Activated CD4-positive, CD25-positive, alpha-beta regulatory T cell treated with anti-CD3 and anti-CD28 coated beads, Interleukin-2, amount 50 U/mL, for 24 hours (primary cell): ENCODE results near the gene CITED4.
"Not testable (repeated sequence)": the region's sequence is repeated elsewhere in the genome, so short reads cannot be mapped to it uniquely, and the experiment has no call there.

Experiments
- ATAC-seq, 2 donors: fragments of 150-1000 bp; cut with Tn5 transposase; one replicate each; pipeline ENCODE4 v1.10.0; 2021; ENCODE audit warnings: mild to moderate bottlenecking in 1 of 2, moderate library complexity in 1 of 2

Gene CITED4

DNA sequence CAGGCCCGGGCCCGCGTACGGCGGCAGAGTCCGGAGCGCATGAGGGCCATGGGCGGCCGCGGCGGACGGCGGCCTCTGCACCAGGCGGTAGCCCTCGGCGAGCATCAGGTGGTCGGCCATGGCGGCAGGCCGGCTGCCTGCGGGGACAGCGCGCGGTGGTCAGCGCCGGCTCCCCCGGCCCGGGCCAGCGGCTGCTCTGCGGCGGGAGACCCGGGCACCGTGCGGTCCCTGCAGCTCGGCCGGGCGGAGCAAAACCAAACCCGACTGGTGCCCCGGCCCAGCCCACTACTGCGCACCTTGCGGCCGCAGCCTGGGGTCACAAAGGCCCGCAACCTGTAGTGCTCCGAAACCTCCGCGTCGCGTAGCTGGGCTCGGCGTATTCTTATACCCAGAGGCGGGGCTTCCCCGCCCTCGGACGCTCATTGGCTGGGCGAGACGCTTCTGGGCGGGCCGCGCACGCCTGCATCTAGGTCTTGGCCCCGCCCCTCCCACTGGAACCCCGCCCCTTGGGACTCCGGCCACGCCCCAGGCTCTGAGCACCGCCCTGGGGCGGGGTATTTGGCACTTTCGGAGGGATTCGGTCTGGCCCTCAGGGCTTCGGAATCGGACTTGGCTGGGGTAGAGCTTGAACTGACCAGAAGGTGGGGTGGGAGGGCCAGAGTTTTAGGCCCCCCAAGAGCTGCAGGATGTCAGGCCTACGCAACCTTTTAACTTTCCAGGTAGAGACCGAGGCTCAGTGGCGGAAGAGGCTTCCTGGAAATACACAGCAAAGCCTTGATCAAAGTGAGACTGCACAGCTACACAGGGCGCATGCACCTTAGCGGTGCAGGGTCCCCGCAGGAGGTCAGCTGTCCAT is at the start of gene CITED4:
Gene CITED4, minus strand, starts transcription at position 356 of the 856 bp plus-strand sequence. Its CDS starts 236 bp downstream, at position 120.
- peak; percentile 94 to 98 for ATAC-seq

- ATAC-seq = no peak
These were observed 48.9 kb upstream of the CITED4 start for GRCh38 chr1:40911105-40911504.

GRCh38 chr1:40909281-40909680 is 47.1 kb upstream of the CITED4 start:
- no peak for ATAC-seq

DNA sequence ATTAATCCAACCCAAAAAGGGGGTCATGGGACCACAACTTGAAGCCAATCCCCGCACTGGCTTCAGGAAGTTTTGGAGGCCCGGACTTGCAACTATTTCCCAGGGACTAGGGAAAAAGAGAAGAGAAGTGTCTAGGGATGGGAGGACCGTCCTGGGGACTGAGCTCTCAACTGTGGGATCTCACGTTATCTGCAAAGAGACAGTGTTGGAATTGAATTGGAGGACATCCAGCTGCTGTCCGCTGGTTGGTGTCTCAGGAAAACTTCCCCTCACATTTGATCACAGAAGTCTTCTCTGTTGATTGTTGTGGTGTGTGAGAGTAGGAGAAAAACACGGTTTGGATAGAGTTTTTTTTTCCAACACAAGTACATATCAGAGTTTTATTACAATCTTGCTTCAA is 46.2 kb upstream of the CITED4 start:
- no peak for ATAC-seq

DNA sequence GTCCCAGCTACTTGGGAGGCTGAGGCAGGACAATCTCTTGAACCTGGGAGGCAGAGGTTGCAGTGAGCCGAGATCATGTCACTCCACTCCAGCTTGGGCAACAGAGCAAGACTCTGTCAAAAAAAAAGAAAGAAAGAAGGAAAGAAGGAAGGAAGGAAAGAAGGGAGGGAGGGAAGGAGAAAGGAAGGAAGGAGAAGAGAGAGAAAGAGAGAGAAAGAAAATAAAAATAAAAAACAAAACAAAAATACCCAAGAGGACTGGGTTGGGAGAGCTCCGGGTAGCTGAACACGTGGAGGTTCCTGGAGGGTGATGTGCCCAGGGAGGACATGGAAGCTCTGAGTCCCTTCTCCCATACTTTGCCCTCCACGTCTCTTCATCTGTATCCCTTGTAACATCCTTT is 45.7 kb upstream of the CITED4 start:
- ATAC-seq = no peak

GRCh38 chr1:40906781-40907400 is 44.7 kb upstream of the CITED4 start:
- ATAC-seq = no peak

GRCh38 chr1:40905061-40905460 is 42.9 kb upstream of the CITED4 start:
- ATAC-seq = no peak

DNA sequence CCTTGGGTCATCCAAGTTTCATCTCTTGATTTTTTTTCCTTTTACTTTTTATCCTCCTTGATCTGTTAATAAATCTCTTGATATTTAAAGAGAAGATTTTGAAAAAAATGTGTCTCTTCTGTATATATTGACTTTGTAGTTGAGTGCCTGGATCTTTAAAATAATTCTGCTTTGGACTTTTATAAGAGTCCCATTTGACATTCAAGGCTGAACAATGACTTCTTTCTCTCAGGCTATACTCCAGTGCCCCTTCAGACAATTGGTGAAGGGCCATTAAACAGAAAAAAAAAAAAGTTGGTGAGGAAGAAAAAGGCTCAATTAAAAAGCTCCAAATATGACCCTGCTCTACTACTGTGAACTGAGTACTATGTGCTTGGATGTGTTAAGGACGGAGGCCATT is 40.9 kb upstream of the CITED4 start:
- no peak for ATAC-seq

- ATAC-seq = no peak
These were observed 40.0 kb upstream of the CITED4 start for GRCh38 chr1:40901886-40902852.

DNA sequence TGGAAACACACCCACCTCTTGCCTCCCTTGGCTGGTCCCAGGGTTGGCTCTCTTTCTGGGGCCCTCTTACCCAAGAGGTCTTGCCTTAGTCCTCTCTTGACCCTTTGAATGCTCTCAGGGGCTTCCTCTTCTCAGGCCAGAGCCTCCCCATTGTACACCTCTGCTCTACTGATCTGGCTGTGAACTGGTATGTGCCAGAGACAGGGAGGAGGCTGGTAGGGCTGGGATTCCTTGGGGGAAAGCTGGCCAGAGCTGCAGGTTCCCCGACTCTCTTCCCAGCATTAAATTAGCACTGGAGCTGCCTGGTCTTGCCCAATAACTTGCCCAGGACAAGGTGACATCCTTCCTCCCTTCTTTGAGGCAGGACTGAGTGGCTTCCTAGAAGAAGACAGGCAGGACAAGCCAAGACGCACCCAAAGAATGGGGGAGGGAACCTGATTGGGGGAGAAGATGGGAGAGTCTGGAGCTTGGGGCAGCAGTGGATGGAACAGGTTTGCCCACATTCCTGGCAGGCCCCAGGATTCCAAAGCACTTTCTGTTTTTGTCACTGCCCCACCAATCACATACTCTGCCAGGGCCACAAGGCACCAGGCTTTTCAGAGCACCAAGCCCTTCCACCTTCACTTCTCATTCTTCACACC is 37.2 kb upstream of the CITED4 start:
- ATAC-seq = no peak

DNA sequence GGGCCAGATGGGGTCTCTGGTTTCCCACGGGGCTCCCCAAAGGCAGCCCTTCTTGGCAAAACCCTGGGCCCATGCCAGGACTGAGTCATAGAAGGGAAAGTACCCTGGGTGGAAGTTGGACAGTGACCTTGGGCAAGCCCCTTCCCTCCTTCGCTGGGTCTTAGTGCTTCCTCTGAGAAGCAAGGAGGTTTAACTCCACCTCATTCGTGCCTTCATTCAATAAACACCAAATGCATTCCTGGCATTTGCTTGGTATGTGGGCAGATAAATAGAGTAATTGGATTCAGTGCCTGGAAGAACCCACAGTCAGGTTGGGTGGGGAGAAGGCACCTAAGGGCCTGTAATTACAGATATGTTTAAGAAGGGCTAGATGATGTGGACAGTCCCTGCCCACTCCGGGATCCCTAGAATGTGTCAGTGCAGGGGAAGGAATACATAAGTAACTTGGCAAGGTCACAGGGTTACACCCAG is 36.3 kb upstream of the CITED4 start:
- ATAC-seq = no peak

- no peak for ATAC-seq
These were observed 35.4 kb upstream of the CITED4 start for GRCh38 chr1:40897513-40897912.

- ATAC-seq = no peak
These were observed 34.3 kb upstream of the CITED4 start for GRCh38 chr1:40896482-40896881.

DNA sequence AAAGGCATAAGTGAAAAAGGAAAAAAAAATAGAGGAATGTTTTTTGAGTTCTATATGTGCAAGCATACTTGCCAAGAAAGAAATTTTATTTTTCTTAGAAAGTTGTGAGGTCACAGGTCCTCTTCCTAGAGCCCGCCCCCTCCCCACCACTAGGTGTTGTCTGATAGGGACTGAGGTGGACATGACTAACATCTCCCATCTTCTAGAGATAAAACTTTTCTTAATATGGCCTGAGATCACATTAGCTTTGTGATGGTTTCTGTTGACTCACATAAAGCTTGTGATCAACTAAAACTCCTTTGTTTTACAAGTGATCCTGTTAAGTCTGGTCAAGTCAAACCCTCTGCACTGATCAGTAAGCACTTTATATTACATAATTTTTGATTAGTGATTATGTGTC is 33.4 kb upstream of the CITED4 start:
- ATAC-seq = peak; percentile 84 to 87

DNA sequence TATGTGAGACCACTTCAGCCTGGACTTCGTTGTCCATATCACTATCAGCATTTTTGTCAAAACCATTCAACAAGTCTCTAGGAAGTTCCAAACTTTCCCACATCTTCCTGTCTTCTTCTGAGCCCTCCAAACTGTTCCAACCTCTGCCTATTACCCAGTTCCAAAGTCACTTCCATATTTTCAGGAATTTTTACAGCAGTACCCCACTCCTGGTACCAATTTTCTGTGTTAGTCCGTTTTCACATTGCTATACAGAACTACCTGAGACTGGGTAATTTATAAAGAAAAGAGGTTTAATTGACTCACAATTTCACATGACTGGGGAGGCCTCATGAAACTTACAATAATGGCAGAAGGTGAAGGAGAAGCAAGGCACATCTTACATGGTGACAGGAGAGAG is 32.7 kb upstream of the CITED4 start:
- not testable (repeated sequence) for ATAC-seq

DNA sequence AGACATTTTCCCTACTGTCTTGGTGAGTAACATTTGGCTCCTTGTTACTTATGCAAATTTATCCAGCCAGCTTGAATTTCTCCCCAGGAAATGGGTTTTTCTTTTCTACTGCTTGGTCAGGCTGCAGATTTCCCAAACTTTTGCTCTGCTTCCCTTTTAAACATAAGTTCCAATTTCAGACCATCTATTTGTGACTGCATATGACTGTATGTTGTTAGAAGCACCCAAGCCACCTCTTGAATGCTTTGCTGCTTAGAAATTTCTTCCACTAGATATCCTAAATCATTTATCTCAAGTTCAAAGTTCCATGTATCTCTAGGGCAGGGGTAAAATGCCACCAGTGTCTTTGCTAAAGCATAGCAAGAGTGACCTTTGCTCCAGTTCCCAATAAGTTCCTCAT is 32.3 kb upstream of the CITED4 start:
- no peak for ATAC-seq

- ATAC-seq = no peak
These were observed 31.8 kb upstream of the CITED4 start for GRCh38 chr1:40893946-40894345.

GRCh38 chr1:40892354-40892753 is 30.2 kb upstream of the CITED4 start:
- ATAC-seq = no peak

- ATAC-seq = no peak
These were observed 28.6 kb upstream of the CITED4 start for GRCh38 chr1:40890771-40891170.

DNA sequence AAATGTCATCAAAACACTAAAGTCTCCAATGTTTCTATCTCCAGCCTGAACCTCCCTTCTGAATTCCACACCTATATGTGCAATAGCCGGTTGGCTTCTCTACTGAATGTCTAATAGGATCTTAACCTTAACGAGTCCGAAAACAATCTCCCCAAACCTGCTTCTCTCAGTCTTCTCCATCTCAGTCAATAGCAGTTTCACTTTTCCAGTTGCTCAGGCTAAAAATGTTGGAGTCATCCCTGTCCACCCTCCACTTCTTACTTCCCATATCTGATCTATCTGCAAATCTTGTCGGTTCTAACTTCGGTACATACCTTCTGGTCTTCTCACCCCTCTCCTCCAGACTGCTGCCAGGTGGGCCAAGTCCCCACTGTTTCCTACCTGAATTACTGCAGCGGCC is 25.5 kb upstream of the CITED4 start:
- no peak for ATAC-seq

GRCh38 chr1:40887012-40887378 is 24.8 kb upstream of the CITED4 start:
- no peak for ATAC-seq

- no peak for ATAC-seq
These were observed 24.3 kb upstream of the CITED4 start for GRCh38 chr1:40886318-40887011.
